Left ventricle myocardium inferior (tissue), 1 donor: ENCODE results near the gene FTO. TPM values are rescaled to one million over a fixed set of nuclear protein-coding genes. Genes with fewer than 3 reads are reported as not detected.

Experiments used
- DNase-seq: peaks from one replicate; pipeline ENCODE4 v3.0.0-alpha.2; 2020
- H3K27ac ChIP-seq: fragments of 200-600 bp; replicated peaks from 2 replicates; pipeline ENCODE4 v1.8.0; 2021
- H3K27me3 ChIP-seq: fragments of 200-600 bp; 2 replicates; pipeline ENCODE4 v1.8.0; 2021; ENCODE audit warnings: low read depth
- H3K36me3 ChIP-seq: fragments of 200-600 bp; 2 replicates; pipeline ENCODE4 v1.8.0; 2021
- H3K4me1 ChIP-seq: fragments of 200-600 bp; 2 replicates; pipeline ENCODE4 v1.8.0; 2021
- H3K4me3 ChIP-seq: fragments of 200-600 bp; 2 replicates; pipeline ENCODE4 v1.8.0; 2021; ENCODE audit warnings: mild to moderate bottlenecking, moderate library complexity
- H3K9me3 ChIP-seq: fragments of 200-600 bp; replicated peaks from 2 replicates; pipeline ENCODE4 v1.8.0; 2021
- CTCF ChIP-seq: fragments of 200-600 bp; IDR thresholded peaks from 2 replicates; pipeline ENCODE4 v1.8.0; 2021; ENCODE audit warnings: antibody characterized with exemption, mild to moderate bottlenecking, borderline replicate concordance
- intact Hi-C: fragments of 100-400 bp; cut with micrococcal nuclease; formaldehyde crosslinking; loops from one replicate; pipeline ENCODE4 v1.11.0; 2022
- total RNA-seq: library from RNA; stranded (reverse); fragmentation: NEBNext Ultra II Directional; extraction: Animal tissue kit (Norgen Biotek cat#: 25700); gene quantifications from one replicate; pipeline ENCODE4 v1.2.1, GENCODE V29; 2021
- donor health status: DM: no; HTN: yes; CAD: no; lungs with severe emphysema.

Gene FTO
- total RNA-seq, 1 donor from 2014 or later = 78.4 TPM

GRCh38 chr16:53848277-53848942, 144.5 kb downstream of the FTO start:
- intact Hi-C loops = no loop called here
- no peak overlapping the region for H3K4me3 ChIP-seq
- TF ChIP-seq CTCF = no peak

GRCh38 chr16:53848950-53849349, 145.0 kb downstream of the FTO start:
- no peak for DNase-seq
- Histone ChIP-seq H3K36me3 (peaks cover 16% of the 10 kb centered on the region), H3K9me3 (peaks cover under 1% of the 10 kb centered on the region), H3K4me1 (peaks cover 3% of the 10 kb centered on the region), H3K4me3 (no peak overlapping the region), H3K27ac (no peak overlapping the region), H3K27me3 (no peaks in the 10 kb centered on the region)
- intact Hi-C loops = no loop called here
- TF ChIP-seq CTCF = no peak

More at GRCh38 chr16:53848277-53848942, 144.5 kb downstream of the FTO start:
- H3K27me3 ChIP-seq = no peaks in the 10 kb centered on the region
- peaks cover 3% of the 10 kb centered on the region for H3K4me1 ChIP-seq
- no peaks in the 10 kb centered on the region for H3K9me3 ChIP-seq
- no peak overlapping the region for H3K27ac ChIP-seq
- no peak for DNase-seq
- peaks cover 17% of the 10 kb centered on the region for H3K36me3 ChIP-seq

GRCh38 chr16:53849585-53849984, 145.6 kb downstream of the FTO start:
- no peak for DNase-seq
- intact Hi-C loops = no loop called here
- peaks cover 7% of the 10 kb centered on the region for H3K9me3 ChIP-seq
- peaks cover 3% of the 10 kb centered on the region for H3K4me1 ChIP-seq
- H3K4me3 ChIP-seq = no peak overlapping the region
- no peak for TF ChIP-seq CTCF
- no peak overlapping the region for H3K27ac ChIP-seq
- H3K27me3 ChIP-seq = no peaks in the 10 kb centered on the region
- peaks cover 16% of the 10 kb centered on the region for H3K36me3 ChIP-seq

- Histone ChIP-seq H3K27me3 (no peaks in the 10 kb centered on the region), H3K4me1 (peaks cover 3% of the 10 kb centered on the region), H3K36me3 (peaks cover 14% of the 10 kb centered on the region), H3K9me3 (peaks cover 9% of the 10 kb centered on the region), H3K4me3 (no peak overlapping the region), H3K27ac (no peak overlapping the region)
- intact Hi-C loops = no loop called here
- no peak for DNase-seq
- TF ChIP-seq CTCF = no peak
These were observed 146.0 kb downstream of the FTO start for GRCh38 chr16:53849994-53850393.

- intact Hi-C loops = no loop called here
- DNase-seq = no peak
- Histone ChIP-seq H3K27ac (no peak overlapping the region), H3K36me3 (peaks cover 5% of the 10 kb centered on the region), H3K9me3 (peaks cover 9% of the 10 kb centered on the region), H3K4me3 (no peak overlapping the region), H3K27me3 (no peaks in the 10 kb centered on the region), H3K4me1 (peaks cover 3% of the 10 kb centered on the region)
- no peak for TF ChIP-seq CTCF
These were observed 148.7 kb downstream of the FTO start for GRCh38 chr16:53852678-53853077.
